HCT116 (cell line): ENCODE results near the gene TRIM62.

Experiments used
- CEBPB ChIP-seq: IDR thresholded peaks from 2 replicates; pipeline ENCODE4 v1.6.1; 2012; ENCODE audit warnings: low read depth
- EGR1 ChIP-seq: IDR thresholded peaks from 2 replicates; pipeline ENCODE4 v1.6.1; 2012; ENCODE audit warnings: low read depth
- EZH2 ChIP-seq: fragments of 200-600 bp; sonication (generic); IDR thresholded peaks from 2 replicates; pipeline ENCODE4 v1.6.1; 2017; ENCODE audit warnings: antibody characterized with exemption, mixed run types
- EZH2phosphoT487 ChIP-seq: fragments of 200-600 bp; IDR thresholded peaks from 2 replicates; pipeline ENCODE4 v1.6.1; 2018; ENCODE audit warnings: antibody characterized with exemption, borderline replicate concordance
- POLR2A ChIP-seq: IDR thresholded peaks from 2 replicates; pipeline ENCODE4 v1.7.0; 2011; ENCODE audit warnings: borderline replicate concordance; ENCODE audit not compliant: insufficient read depth, insufficient read length; ENCODE audit errors: extremely low read depth
- POLR2AphosphoS5 ChIP-seq: IDR thresholded peaks from 2 replicates; pipeline ENCODE4 v1.6.1; 2011; ENCODE audit warnings: mild to moderate bottlenecking, low read depth, low read length, moderate library complexity
- RAD21 ChIP-seq: IDR thresholded peaks from 2 replicates; pipeline ENCODE4 v1.6.1; 2012; ENCODE audit warnings: low read depth, mild to moderate bottlenecking
- TCF7L2 ChIP-seq: IDR thresholded peaks from 2 replicates; pipeline ENCODE4 v1.7.0; 2011; ENCODE audit warnings: borderline replicate concordance, inconsistent platforms; ENCODE audit not compliant: insufficient read depth, insufficient read length; ENCODE audit errors: extremely low read depth
- YY1 ChIP-seq: IDR thresholded peaks from 2 replicates; pipeline ENCODE4 v1.6.1; 2011; ENCODE audit warnings: low read length, low read depth, moderate library complexity, mild to moderate bottlenecking; ENCODE audit not compliant: insufficient replicate concordance; ENCODE audit errors: extremely low read depth
- TF ChIP-seq, protein P1 (sequence below), 3 experiments: fragments of 200-600 bp in 1 of 3; sonication (generic) in 1 of 3; IDR thresholded peaks in 2 of 3; conservative IDR thresholded peaks in 1 of 3; 2 replicates each; pipeline ENCODE4 v1.5.1; 2012 to 2017; ENCODE audit warnings: low read depth in 2 of 3, low read length in 2 of 3, antibody characterized with exemption in 1 of 3, borderline replicate concordance in 1 of 3, control low read depth in 1 of 3, mild to moderate bottlenecking in 1 of 3, mixed read lengths in 1 of 3, mixed run types in 1 of 3, moderate library complexity in 1 of 3; ENCODE audit not compliant: insufficient read depth in 1 of 3
- TF ChIP-seq, protein P2 (sequence below): IDR thresholded peaks from 2 replicates; pipeline ENCODE4 v1.6.1; 2012; ENCODE audit warnings: low read depth
- TF ChIP-seq, protein P3 (sequence below): IDR thresholded peaks from 2 replicates; pipeline ENCODE4 v1.6.1; 2012

DNA sequence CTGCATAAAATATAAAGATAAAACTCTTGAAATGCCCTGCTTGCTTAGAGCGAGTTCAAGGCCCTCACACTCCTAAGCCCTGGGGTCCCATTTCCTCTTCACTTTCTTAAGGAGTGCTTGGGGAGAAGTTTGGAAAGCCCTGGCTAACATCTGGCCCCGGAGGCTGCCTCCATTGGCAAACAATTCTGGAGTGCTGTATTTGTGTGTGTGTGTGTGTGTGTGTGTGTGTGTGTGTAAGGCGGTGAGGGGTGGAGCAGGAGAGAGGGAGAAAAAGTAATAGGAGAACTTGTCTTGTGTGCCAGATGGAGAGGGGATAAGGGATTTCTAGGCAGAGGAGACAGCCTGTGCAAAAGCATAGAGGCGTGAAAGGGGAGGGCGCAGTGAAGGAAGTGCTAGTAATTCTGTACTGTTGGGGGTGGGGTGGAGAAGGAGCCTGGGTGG, 578 bp upstream of the TRIM62 start:
- TF ChIP-seq YY1 (no peak), POLR2AphosphoS5 (no peak), CEBPB (no peak), EZH2phosphoT487 (no peak), POLR2A (no peak), EGR1 (no peak), EZH2 (no peak), RAD21 (no peak), TCF7L2 (no peak)
- TF ChIP-seq, protein P1, sequence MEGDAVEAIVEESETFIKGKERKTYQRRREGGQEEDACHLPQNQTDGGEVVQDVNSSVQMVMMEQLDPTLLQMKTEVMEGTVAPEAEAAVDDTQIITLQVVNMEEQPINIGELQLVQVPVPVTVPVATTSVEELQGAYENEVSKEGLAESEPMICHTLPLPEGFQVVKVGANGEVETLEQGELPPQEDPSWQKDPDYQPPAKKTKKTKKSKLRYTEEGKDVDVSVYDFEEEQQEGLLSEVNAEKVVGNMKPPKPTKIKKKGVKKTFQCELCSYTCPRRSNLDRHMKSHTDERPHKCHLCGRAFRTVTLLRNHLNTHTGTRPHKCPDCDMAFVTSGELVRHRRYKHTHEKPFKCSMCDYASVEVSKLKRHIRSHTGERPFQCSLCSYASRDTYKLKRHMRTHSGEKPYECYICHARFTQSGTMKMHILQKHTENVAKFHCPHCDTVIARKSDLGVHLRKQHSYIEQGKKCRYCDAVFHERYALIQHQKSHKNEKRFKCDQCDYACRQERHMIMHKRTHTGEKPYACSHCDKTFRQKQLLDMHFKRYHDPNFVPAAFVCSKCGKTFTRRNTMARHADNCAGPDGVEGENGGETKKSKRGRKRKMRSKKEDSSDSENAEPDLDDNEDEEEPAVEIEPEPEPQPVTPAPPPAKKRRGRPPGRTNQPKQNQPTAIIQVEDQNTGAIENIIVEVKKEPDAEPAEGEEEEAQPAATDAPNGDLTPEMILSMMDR (IDR thresholded peaks at IDR 0.05 in 2 of 3, conservative IDR thresholded peaks at IDR 0.05 in 1 of 3; ENCODE audit: borderline replicate concordance in 1 of 3, insufficient read depth in 1 of 3, low read depth in 2 of 3, low read length in 2 of 3) = no peak
- TF ChIP-seq, protein P2, sequence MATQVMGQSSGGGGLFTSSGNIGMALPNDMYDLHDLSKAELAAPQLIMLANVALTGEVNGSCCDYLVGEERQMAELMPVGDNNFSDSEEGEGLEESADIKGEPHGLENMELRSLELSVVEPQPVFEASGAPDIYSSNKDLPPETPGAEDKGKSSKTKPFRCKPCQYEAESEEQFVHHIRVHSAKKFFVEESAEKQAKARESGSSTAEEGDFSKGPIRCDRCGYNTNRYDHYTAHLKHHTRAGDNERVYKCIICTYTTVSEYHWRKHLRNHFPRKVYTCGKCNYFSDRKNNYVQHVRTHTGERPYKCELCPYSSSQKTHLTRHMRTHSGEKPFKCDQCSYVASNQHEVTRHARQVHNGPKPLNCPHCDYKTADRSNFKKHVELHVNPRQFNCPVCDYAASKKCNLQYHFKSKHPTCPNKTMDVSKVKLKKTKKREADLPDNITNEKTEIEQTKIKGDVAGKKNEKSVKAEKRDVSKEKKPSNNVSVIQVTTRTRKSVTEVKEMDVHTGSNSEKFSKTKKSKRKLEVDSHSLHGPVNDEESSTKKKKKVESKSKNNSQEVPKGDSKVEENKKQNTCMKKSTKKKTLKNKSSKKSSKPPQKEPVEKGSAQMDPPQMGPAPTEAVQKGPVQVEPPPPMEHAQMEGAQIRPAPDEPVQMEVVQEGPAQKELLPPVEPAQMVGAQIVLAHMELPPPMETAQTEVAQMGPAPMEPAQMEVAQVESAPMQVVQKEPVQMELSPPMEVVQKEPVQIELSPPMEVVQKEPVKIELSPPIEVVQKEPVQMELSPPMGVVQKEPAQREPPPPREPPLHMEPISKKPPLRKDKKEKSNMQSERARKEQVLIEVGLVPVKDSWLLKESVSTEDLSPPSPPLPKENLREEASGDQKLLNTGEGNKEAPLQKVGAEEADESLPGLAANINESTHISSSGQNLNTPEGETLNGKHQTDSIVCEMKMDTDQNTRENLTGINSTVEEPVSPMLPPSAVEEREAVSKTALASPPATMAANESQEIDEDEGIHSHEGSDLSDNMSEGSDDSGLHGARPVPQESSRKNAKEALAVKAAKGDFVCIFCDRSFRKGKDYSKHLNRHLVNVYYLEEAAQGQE = no peak
- TF ChIP-seq, protein P3, sequence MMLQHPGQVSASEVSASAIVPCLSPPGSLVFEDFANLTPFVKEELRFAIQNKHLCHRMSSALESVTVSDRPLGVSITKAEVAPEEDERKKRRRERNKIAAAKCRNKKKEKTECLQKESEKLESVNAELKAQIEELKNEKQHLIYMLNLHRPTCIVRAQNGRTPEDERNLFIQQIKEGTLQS = no peak
